Suprapubic skin (tissue), 4 donors: ENCODE measurements around the gene ACE. TPM values are rescaled to one million over a fixed set of nuclear protein-coding genes. Genes with fewer than 3 reads are reported as not detected.
A peak's percentile ranks its signal among the peaks of the same experiment; 100 is the strongest.

ENCODE experiments used
- DNase-seq, 2 donors: peaks; one replicate each; pipeline ENCODE4 v3.0.0-alpha.2; 2019; ENCODE audit warnings: low spot score in 2 of 2
- H3K27ac ChIP-seq: fragments of 200-600 bp; sonication (generic); one replicate; pipeline ENCODE4 v1.5.1; 2019
- H3K27me3 ChIP-seq: fragments of 200-600 bp; sonication (generic); one replicate; pipeline ENCODE4 v1.5.1; 2019
- H3K36me3 ChIP-seq: fragments of 200-600 bp; sonication (generic); one replicate; pipeline ENCODE4 v1.5.1; 2019
- H3K4me1 ChIP-seq: fragments of 200-600 bp; sonication (generic); one replicate; pipeline ENCODE4 v1.5.1; 2019
- H3K4me3 ChIP-seq: fragments of 200-600 bp; sonication (generic); one replicate; pipeline ENCODE4 v1.5.1; 2019; ENCODE audit warnings: mild to moderate bottlenecking
- H3K9me3 ChIP-seq: fragments of 200-600 bp; sonication (generic); one replicate; pipeline ENCODE4 v1.5.1; 2019
- EP300 ChIP-seq: sonication (generic); formaldehyde crosslinking; IDR thresholded peaks from one replicate; pipeline ENCODE4 v1.6.1; 2017; ENCODE audit warnings: antibody characterized with exemption
- POLR2A ChIP-seq, 2 donors: fragments of 450-650 bp; IDR thresholded peaks; one replicate each; pipeline ENCODE4 v1.6.1; 2017; ENCODE audit warnings: antibody characterized with exemption in 2 of 2, mild to moderate bottlenecking in 2 of 2, moderate library complexity in 2 of 2
- POLR2AphosphoS5 ChIP-seq, 3 donors: sonication (generic); formaldehyde crosslinking; IDR thresholded peaks; one replicate each; pipeline ENCODE4 v1.6.1; 2017; ENCODE audit warnings: antibody characterized with exemption in 3 of 3
- WGBS: methylation state at CpG from one replicate; pipeline ENCODE4 v1.1.5; 2018; 5-methylcytosine and 5-hydroxymethylcytosine counted together
- total RNA-seq, 4 donors: library from RNA; depleted of rRNA; stranded (reverse); fragments of >200 nt; gene quantifications; one replicate each; pipeline ENCODE4 v1.1.0, GENCODE V29; 2016
- TF ChIP-seq, protein P1 (sequence below), 2 donors: fragments of 200-600 bp in 1 of 2; fragments of 450-650 bp in 1 of 2; sonication (generic) in 1 of 2; IDR thresholded peaks; one replicate each; pipeline ENCODE4 v1.5.1; 2016 to 2019; ENCODE audit warnings: antibody characterized with exemption in 2 of 2, mild to moderate bottlenecking in 1 of 2, moderate library complexity in 1 of 2

Gene ACE
- total RNA-seq, 4 donors from 2014 or later = 0.79 to 6.3 (median 4.0) TPM

- Histone ChIP-seq H3K9me3 (no peaks in the 10 kb centered on the region), H3K4me3 (no peak overlapping the region), H3K27ac (no peak overlapping the region), H3K27me3 (no peaks in the 10 kb centered on the region), H3K36me3 (peaks cover 4% of the 10 kb centered on the region), H3K4me1 (peaks cover 55% of the 10 kb centered on the region)
- WGBS = 82% methylated on average over 4 of the region's 46 CpGs
- DNase-seq = no peak
- TF ChIP-seq, protein P1, sequence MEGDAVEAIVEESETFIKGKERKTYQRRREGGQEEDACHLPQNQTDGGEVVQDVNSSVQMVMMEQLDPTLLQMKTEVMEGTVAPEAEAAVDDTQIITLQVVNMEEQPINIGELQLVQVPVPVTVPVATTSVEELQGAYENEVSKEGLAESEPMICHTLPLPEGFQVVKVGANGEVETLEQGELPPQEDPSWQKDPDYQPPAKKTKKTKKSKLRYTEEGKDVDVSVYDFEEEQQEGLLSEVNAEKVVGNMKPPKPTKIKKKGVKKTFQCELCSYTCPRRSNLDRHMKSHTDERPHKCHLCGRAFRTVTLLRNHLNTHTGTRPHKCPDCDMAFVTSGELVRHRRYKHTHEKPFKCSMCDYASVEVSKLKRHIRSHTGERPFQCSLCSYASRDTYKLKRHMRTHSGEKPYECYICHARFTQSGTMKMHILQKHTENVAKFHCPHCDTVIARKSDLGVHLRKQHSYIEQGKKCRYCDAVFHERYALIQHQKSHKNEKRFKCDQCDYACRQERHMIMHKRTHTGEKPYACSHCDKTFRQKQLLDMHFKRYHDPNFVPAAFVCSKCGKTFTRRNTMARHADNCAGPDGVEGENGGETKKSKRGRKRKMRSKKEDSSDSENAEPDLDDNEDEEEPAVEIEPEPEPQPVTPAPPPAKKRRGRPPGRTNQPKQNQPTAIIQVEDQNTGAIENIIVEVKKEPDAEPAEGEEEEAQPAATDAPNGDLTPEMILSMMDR (IDR thresholded peaks at IDR 0.05) = no peak
- TF ChIP-seq EP300 = no peak
- no peak for TF ChIP-seq POLR2A (IDR thresholded peaks at IDR 0.05)
- no peak for TF ChIP-seq POLR2AphosphoS5 (IDR thresholded peaks at IDR 0.05)
Observed at GRCh38 chr17:63438092-63439051, 38.5 kb upstream of the ACE start.

GRCh38 chr17:63439687-63440086, 37.2 kb upstream of the ACE start:
- peaks cover 42% of the 10 kb centered on the region for H3K4me1 ChIP-seq
- no peak overlapping the region for H3K4me3 ChIP-seq
- H3K36me3 ChIP-seq = peaks cover 4% of the 10 kb centered on the region
- H3K27me3 ChIP-seq = no peaks in the 10 kb centered on the region
- 71% methylated on average over 8 of the region's 8 CpGs for whole genome bisulfite sequencing
- TF ChIP-seq POLR2AphosphoS5 (IDR thresholded peaks at IDR 0.05) (no peak), POLR2A (IDR thresholded peaks at IDR 0.05) (no peak), EP300 (no peak)
- TF ChIP-seq, protein P1 (IDR thresholded peaks at IDR 0.05) = no peak
- H3K27ac ChIP-seq = peak overlapping the region; percentile 4
- H3K9me3 ChIP-seq = no peaks in the 10 kb centered on the region
- no peak for DNase-seq

DNA sequence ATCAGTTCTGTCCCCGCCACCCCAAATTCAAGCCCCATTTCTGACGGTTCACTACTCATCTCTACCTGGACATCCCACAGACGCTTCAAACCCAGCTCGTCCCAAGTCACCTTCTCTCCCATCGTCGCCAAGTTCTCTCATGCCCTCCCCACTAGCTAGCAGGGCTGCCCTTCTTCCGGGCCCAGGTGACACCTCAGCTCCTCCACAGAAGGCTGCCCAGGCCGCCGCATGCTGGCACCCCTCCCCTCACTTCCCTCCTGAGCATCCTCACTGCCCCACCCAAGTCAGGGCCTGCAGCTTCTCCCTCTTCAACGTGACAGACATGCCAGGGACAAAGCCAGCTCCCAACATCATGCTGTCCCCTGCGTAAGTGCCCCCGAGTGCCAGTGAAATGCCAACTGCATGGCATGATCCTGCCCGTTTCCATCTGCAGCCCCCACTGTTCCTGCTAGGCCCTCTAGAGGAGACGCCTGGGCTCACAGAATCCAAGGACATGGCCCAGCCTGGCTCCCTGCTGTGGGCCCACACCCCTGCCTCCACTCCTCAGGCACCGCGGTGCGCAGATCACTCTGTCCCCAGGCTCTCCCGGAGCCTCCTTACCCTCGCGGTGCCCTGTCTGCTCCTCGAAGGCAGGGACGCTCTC, 36.6 kb upstream of the ACE start:
- TF ChIP-seq EP300 (no peak), POLR2AphosphoS5 (IDR thresholded peaks at IDR 0.05) (no peak), POLR2A (IDR thresholded peaks at IDR 0.05) (no peak)
- TF ChIP-seq, protein P1 (IDR thresholded peaks at IDR 0.05) = no peak
- H3K4me1 ChIP-seq = peaks cover 42% of the 10 kb centered on the region
- H3K4me3 ChIP-seq = no peak overlapping the region
- peak overlapping the region; percentile 4 for H3K27ac ChIP-seq
- H3K36me3 ChIP-seq = peaks cover 4% of the 10 kb centered on the region
- WGBS = 79% methylated on average over 22 of the region's 22 CpGs
- H3K9me3 ChIP-seq = no peaks in the 10 kb centered on the region
- no peak for DNase-seq
- H3K27me3 ChIP-seq = no peaks in the 10 kb centered on the region

GRCh38 chr17:63440770-63441335, 36.0 kb upstream of the ACE start:
- Histone ChIP-seq H3K36me3 (peaks cover 4% of the 10 kb centered on the region), H3K27me3 (no peaks in the 10 kb centered on the region), H3K27ac (peak overlapping the region; percentile 4), H3K4me1 (peaks cover 42% of the 10 kb centered on the region), H3K9me3 (no peaks in the 10 kb centered on the region), H3K4me3 (no peak overlapping the region)
- TF ChIP-seq EP300 (no peak), POLR2A (IDR thresholded peaks at IDR 0.05) (no peak), POLR2AphosphoS5 (IDR thresholded peaks at IDR 0.05) (no peak)
- TF ChIP-seq, protein P1 (IDR thresholded peaks at IDR 0.05) = no peak
- WGBS = 70% methylated on average over 8 of the region's 16 CpGs
- DNase-seq = no peak

DNA sequence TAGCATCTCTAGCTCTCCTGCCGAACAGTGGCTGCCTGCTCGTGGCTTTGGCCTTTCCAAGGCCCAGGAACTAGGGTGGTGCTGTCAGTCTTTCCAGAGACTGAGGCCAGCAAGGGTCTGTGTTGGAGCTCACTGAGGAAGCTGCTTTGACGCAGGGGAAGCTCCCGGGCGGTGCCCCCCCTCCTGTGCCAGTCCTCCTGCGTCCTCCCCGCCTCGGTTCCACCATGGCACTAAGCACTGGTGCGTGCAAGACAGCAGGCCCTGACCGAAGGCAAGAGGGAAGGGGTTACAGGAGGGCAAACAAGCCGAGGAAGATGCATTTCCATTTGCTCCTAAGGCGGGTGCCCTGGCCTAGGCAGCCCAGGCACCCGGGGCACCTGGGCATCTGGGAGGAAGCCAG, 35.2 kb upstream of the ACE start:
- no peak for DNase-seq
- Histone ChIP-seq H3K4me3 (no peak overlapping the region), H3K4me1 (peaks cover 39% of the 10 kb centered on the region), H3K27me3 (no peaks in the 10 kb centered on the region), H3K27ac (no peak overlapping the region), H3K36me3 (peaks cover 4% of the 10 kb centered on the region), H3K9me3 (no peaks in the 10 kb centered on the region)
- 65% methylated on average over 7 of the region's 13 CpGs for WGBS
- TF ChIP-seq POLR2AphosphoS5 (IDR thresholded peaks at IDR 0.05) (no peak), EP300 (no peak), POLR2A (IDR thresholded peaks at IDR 0.05) (no peak)
- TF ChIP-seq, protein P1 (IDR thresholded peaks at IDR 0.05) = no peak
